Esophagus muscularis mucosa (tissue), 4 donors: Measurements from ENCODE around the gene MAPK8.

ENCODE experiments used
- EP300 ChIP-seq: sonication (generic); formaldehyde crosslinking; IDR thresholded peaks from one replicate; pipeline ENCODE4 v1.6.1; 2017; ENCODE audit warnings: antibody characterized with exemption
- POLR2A ChIP-seq: fragments of 450-650 bp; IDR thresholded peaks from one replicate; pipeline ENCODE4 v1.6.1; 2017; ENCODE audit warnings: antibody characterized with exemption, moderate library complexity, mild to moderate bottlenecking, low read depth
- TF ChIP-seq, protein P1 (sequence below), 3 experiments: fragments of 200-600 bp in 2 of 3; fragments of 450-650 bp in 1 of 3; sonication (generic) in 2 of 3; IDR thresholded peaks; one replicate each; pipeline ENCODE4 v1.5.1; 2017 to 2019; ENCODE audit warnings: antibody characterized with exemption in 3 of 3, mild to moderate bottlenecking in 2 of 3, moderate library complexity in 1 of 3

DNA sequence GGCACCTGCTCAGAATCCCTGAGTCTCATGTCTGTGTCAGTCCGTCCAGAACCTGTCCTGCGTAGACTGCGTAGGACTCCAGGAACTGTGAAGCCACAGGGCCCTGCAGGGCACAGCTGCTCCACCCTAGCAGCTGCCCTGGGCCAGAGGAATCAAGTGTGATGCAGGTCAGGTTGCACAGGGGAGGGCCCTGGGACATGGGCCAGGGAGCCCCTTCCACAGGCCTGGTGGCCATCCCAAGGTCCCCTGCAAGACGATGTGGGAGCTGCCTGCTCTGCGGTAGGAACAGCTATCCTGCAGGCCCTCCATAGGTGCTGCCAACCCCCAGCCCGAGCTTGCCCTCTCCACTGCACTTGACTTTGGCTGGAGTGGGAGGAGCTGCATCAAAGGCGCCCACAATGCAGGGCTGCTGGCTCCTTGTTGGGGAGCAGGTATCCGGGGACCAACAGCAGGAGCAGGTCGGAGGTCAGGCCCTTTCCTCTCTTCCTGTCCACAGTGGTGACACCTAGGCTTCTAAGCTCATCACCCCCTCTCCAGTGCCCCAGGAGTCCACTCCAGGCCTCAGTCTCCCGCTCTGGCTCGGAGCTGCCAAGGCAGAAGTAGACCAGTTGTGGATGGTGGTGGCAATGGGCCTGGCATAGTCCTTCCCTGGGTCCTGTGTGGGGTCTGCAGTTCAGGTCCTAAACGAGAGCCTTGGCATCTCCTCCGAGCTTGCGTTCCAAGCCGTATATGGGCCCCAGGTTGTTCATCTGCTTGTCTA is 149.1 kb downstream of the MAPK8 start:
- TF ChIP-seq, protein P1, sequence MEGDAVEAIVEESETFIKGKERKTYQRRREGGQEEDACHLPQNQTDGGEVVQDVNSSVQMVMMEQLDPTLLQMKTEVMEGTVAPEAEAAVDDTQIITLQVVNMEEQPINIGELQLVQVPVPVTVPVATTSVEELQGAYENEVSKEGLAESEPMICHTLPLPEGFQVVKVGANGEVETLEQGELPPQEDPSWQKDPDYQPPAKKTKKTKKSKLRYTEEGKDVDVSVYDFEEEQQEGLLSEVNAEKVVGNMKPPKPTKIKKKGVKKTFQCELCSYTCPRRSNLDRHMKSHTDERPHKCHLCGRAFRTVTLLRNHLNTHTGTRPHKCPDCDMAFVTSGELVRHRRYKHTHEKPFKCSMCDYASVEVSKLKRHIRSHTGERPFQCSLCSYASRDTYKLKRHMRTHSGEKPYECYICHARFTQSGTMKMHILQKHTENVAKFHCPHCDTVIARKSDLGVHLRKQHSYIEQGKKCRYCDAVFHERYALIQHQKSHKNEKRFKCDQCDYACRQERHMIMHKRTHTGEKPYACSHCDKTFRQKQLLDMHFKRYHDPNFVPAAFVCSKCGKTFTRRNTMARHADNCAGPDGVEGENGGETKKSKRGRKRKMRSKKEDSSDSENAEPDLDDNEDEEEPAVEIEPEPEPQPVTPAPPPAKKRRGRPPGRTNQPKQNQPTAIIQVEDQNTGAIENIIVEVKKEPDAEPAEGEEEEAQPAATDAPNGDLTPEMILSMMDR (IDR thresholded peaks at IDR 0.05) = no peak
- no peak for TF ChIP-seq POLR2A
- TF ChIP-seq EP300 = no peak
